ENCODE data around the gene AMOT. TPM values are rescaled to one million over a fixed set of nuclear protein-coding genes. Genes with fewer than 3 reads are reported as not detected.
"Not testable (repeated sequence)": the region's sequence is repeated elsewhere in the genome, so short reads cannot be mapped to it uniquely, and the experiment has no call there.

The AMOT gene
- 1 to 10 TPM; 2.4 to 4.3 (median 2.9) TPM for polyA plus RNA-seq (ENCODE audit: low read depth in 6 of 6)

- Mint-ChIP-seq H3K27ac (peak within 1 kb of the TSS; percentile 75 to 97 (median 88)), H3K27me3 (peaks cover 0 to 26% (median 0%) of the 10 kb centered on the region in 3 donors), H3K36me3 (no peaks in the 10 kb centered on the region), H3K4me1 (peaks cover 9 to 13% (median 12%) of the 10 kb centered on the region in 3 donors), H3K4me3 (peak within 1 kb of the TSS; percentile 90 to 98 (median 94)), H3K9me3 (peaks cover 0 to 4% (median 2%) of the 10 kb centered on the region in 7 donors)
- DNase-seq: peak; percentile 60
- peak; percentile 54 to 59 for ATAC-seq (ENCODE audit: low read depth in 2 of 2)
Measured at GRCh38 chrX:112840382-112841113, at the start of gene AMOT. Gene AMOT (minus strand): TSS chrX:112840831. CDS start chrX:112823126, 17,705 bp downstream.

GRCh38 chrX:112889400-112889799, 48.8 kb upstream of the AMOT start:
- ATAC-seq (ENCODE audit: low read depth in 2 of 2): peak; percentile 40 to 43
- Mint-ChIP-seq H3K4me1 (peaks cover 15 to 21% (median 17%) of the 10 kb centered on the region in 3 donors), H3K4me3 (peak overlapping the region in 4 of 8 donors; percentile 11 to 35 (median 25)), H3K9me3 (no peaks in the 10 kb centered on the region), H3K36me3 (no peaks in the 10 kb centered on the region), H3K27me3 (no peaks in the 10 kb centered on the region), H3K27ac (peak overlapping the region in 1 of 6 donors; percentile 64)
- DNase-seq: no peak

- ATAC-seq (ENCODE audit: low read depth in 2 of 2) (no peak), DNase-seq (no peak)
- Mint-ChIP-seq H3K9me3 (no peaks in the 10 kb centered on the region), H3K36me3 (no peaks in the 10 kb centered on the region), H3K27ac (peak overlapping the region in 3 of 6 donors; percentile 4 to 59 (median 8)), H3K27me3 (no peaks in the 10 kb centered on the region), H3K4me3 (peak overlapping the region in 4 of 8 donors; percentile 3 to 33 (median 18)), H3K4me1 (peaks cover 15 to 21% (median 17%) of the 10 kb centered on the region in 3 donors)
Measured at GRCh38 chrX:112888916-112889315, 48.3 kb upstream of the AMOT start.

GRCh38 chrX:112877771-112878173, 37.1 kb upstream of the AMOT start:
- Mint-ChIP-seq H3K36me3 (no peaks in the 10 kb centered on the region), H3K4me1 (no peaks in the 10 kb centered on the region), H3K27me3 (no peaks in the 10 kb centered on the region), H3K9me3 (peaks cover 0 to 5% (median 0%) of the 10 kb centered on the region in 7 donors), H3K4me3 (no peak overlapping the region), H3K27ac (no peak overlapping the region)
- DNase-seq: no peak
- ATAC-seq (ENCODE audit: low read depth in 2 of 2): no peak

GRCh38 chrX:112874614-112875013, 34.0 kb upstream of the AMOT start:
- no peak for DNase-seq
- no peaks in the 10 kb centered on the region for H3K36me3 Mint-ChIP-seq
- no peaks in the 10 kb centered on the region for H3K27me3 Mint-ChIP-seq
- no peak overlapping the region for H3K4me3 Mint-ChIP-seq
- ATAC-seq (ENCODE audit: low read depth in 2 of 2): no peak
- no peaks in the 10 kb centered on the region for H3K4me1 Mint-ChIP-seq
- H3K27ac Mint-ChIP-seq: no peak overlapping the region
- H3K9me3 Mint-ChIP-seq: peaks cover 0 to 3% (median 0%) of the 10 kb centered on the region in 7 donors

- ATAC-seq (ENCODE audit: low read depth in 2 of 2): no peak
- Mint-ChIP-seq H3K4me1 (no peaks in the 10 kb centered on the region), H3K4me3 (no peak overlapping the region), H3K9me3 (peaks cover 0 to 5% (median 0%) of the 10 kb centered on the region in 7 donors), H3K36me3 (no peaks in the 10 kb centered on the region), H3K27ac (no peak overlapping the region), H3K27me3 (no peaks in the 10 kb centered on the region)
- DNase-seq: no peak
Measured at GRCh38 chrX:112874175-112874574, 33.5 kb upstream of the AMOT start.

- H3K9me3 Mint-ChIP-seq: peaks cover 0 to 3% (median 0%) of the 10 kb centered on the region in 7 donors
- DNase-seq (no peak), ATAC-seq (ENCODE audit: low read depth in 2 of 2) (no peak)
- H3K4me1 Mint-ChIP-seq: no peaks in the 10 kb centered on the region
- no peak overlapping the region for H3K27ac Mint-ChIP-seq
- no peaks in the 10 kb centered on the region for H3K36me3 Mint-ChIP-seq
- H3K4me3 Mint-ChIP-seq: no peak overlapping the region
- no peaks in the 10 kb centered on the region for H3K27me3 Mint-ChIP-seq
Measured at GRCh38 chrX:112868586-112868985, 28.0 kb upstream of the AMOT start.

- DNase-seq (no peak), ATAC-seq (ENCODE audit: low read depth in 2 of 2) (peak in 1 of 2 donors; percentile 41)
- no peaks in the 10 kb centered on the region for H3K36me3 Mint-ChIP-seq
- H3K4me3 Mint-ChIP-seq: no peak overlapping the region
- peaks cover 0 to 3% (median 0%) of the 10 kb centered on the region in 7 donors for H3K9me3 Mint-ChIP-seq
- peak overlapping the region in 1 of 6 donors; percentile 8 for H3K27ac Mint-ChIP-seq
- H3K27me3 Mint-ChIP-seq: no peaks in the 10 kb centered on the region
- H3K4me1 Mint-ChIP-seq: no peaks in the 10 kb centered on the region
Measured at GRCh38 chrX:112867570-112867969, 26.9 kb upstream of the AMOT start.

GRCh38 chrX:112866175-112866574, 25.5 kb upstream of the AMOT start:
- H3K27ac Mint-ChIP-seq: no peak overlapping the region
- no peak for ATAC-seq (ENCODE audit: low read depth in 2 of 2)
- H3K36me3 Mint-ChIP-seq: no peaks in the 10 kb centered on the region
- no peak overlapping the region for H3K4me3 Mint-ChIP-seq
- DNase-seq: no peak
- no peaks in the 10 kb centered on the region for H3K27me3 Mint-ChIP-seq
- H3K9me3 Mint-ChIP-seq: peaks cover 0 to 3% (median 0%) of the 10 kb centered on the region in 7 donors
- H3K4me1 Mint-ChIP-seq: no peaks in the 10 kb centered on the region

GRCh38 chrX:112865464-112866025, 24.9 kb upstream of the AMOT start:
- Mint-ChIP-seq H3K36me3 (no peaks in the 10 kb centered on the region), H3K4me3 (no peak overlapping the region), H3K4me1 (no peaks in the 10 kb centered on the region), H3K9me3 (peaks cover 0 to 3% (median 0%) of the 10 kb centered on the region in 7 donors), H3K27me3 (no peaks in the 10 kb centered on the region), H3K27ac (no peak overlapping the region)
- ATAC-seq (ENCODE audit: low read depth in 2 of 2): no peak
- DNase-seq: no peak

GRCh38 chrX:112863850-112864249, 23.2 kb upstream of the AMOT start:
- no peaks in the 10 kb centered on the region for H3K36me3 Mint-ChIP-seq
- no peaks in the 10 kb centered on the region for H3K9me3 Mint-ChIP-seq
- no peaks in the 10 kb centered on the region for H3K27me3 Mint-ChIP-seq
- H3K4me1 Mint-ChIP-seq: no peaks in the 10 kb centered on the region
- no peak for ATAC-seq (ENCODE audit: low read depth in 2 of 2)
- H3K4me3 Mint-ChIP-seq: no peak overlapping the region
- H3K27ac Mint-ChIP-seq: no peak overlapping the region
- no peak for DNase-seq

- Mint-ChIP-seq H3K4me3 (no peak overlapping the region), H3K27me3 (no peaks in the 10 kb centered on the region), H3K9me3 (no peaks in the 10 kb centered on the region), H3K36me3 (no peaks in the 10 kb centered on the region), H3K27ac (peak overlapping the region in 1 of 6 donors; percentile 22), H3K4me1 (no peaks in the 10 kb centered on the region)
- no peak for ATAC-seq (ENCODE audit: low read depth in 2 of 2)
- DNase-seq: no peak
Measured at GRCh38 chrX:112857478-112857878, 16.8 kb upstream of the AMOT start.

- H3K4me3 Mint-ChIP-seq; ATAC-seq (ENCODE audit: low read depth in 2 of 2); DNase-seq; H3K27me3 Mint-ChIP-seq; H3K27ac Mint-ChIP-seq; H3K36me3 Mint-ChIP-seq; H3K9me3 Mint-ChIP-seq: not testable (repeated sequence)
- peaks cover 17 to 23% (median 22%) of the 10 kb centered on the region in 3 donors for H3K4me1 Mint-ChIP-seq
Measured at GRCh38 chrX:112854901-112855300, 14.3 kb upstream of the AMOT start.

- H3K27me3 Mint-ChIP-seq: no peaks in the 10 kb centered on the region
- H3K4me1 Mint-ChIP-seq: peaks cover 21 to 32% (median 31%) of the 10 kb centered on the region in 3 donors
- no peaks in the 10 kb centered on the region for H3K36me3 Mint-ChIP-seq
- H3K27ac Mint-ChIP-seq: no peak overlapping the region
- no peak for ATAC-seq (ENCODE audit: low read depth in 2 of 2)
- no peak overlapping the region for H3K4me3 Mint-ChIP-seq
- DNase-seq: no peak
- H3K9me3 Mint-ChIP-seq: no peaks in the 10 kb centered on the region
Measured at GRCh38 chrX:112852851-112853250, 12.2 kb upstream of the AMOT start.
